ENCODE results near the gene ANKRD17.
A peak's percentile ranks its signal among the peaks of the same experiment; 100 is the strongest.

Gene ANKRD17

GRCh38 chr4:73193659-73194058 lies 64.9 kb downstream of the ANKRD17 start:
- no peak for DNase-seq (ENCODE audit: low read depth)
- TF ChIP-seq POLR2A (IDR thresholded peaks at IDR 0.05; ENCODE audit: extremely low read depth, insufficient read length) (no peak), MAX (IDR thresholded peaks at IDR 0.05; ENCODE audit: low read depth, low read length) (no peak), MYC (IDR thresholded peaks at IDR 0.05; ENCODE audit: low read depth, low read length) (no peak), CTCF (IDR thresholded peaks at IDR 0.05; ENCODE audit: low read depth, low read length) (no peak)

GRCh38 chr4:73193155-73193554 lies 65.4 kb downstream of the ANKRD17 start:
- H3K4me3 ChIP-seq (ENCODE audit: low read depth, low read length) = no peak overlapping the region
- TF ChIP-seq POLR2A (IDR thresholded peaks at IDR 0.05; ENCODE audit: extremely low read depth, insufficient read length) (no peak), MYC (IDR thresholded peaks at IDR 0.05; ENCODE audit: low read depth, low read length) (no peak), CTCF (IDR thresholded peaks at IDR 0.05; ENCODE audit: low read depth, low read length) (no peak), MAX (IDR thresholded peaks at IDR 0.05; ENCODE audit: low read depth, low read length) (no peak)
- DNase-seq (ENCODE audit: low read depth) = no peak

More at GRCh38 chr4:73193659-73194058, 64.9 kb downstream of the ANKRD17 start:
- H3K4me3 ChIP-seq (ENCODE audit: low read depth, low read length) = no peak overlapping the region

GRCh38 chr4:73189274-73189810 lies 69.3 kb downstream of the ANKRD17 start:
- TF ChIP-seq MAX (IDR thresholded peaks at IDR 0.05; ENCODE audit: low read depth, low read length) (no peak), MYC (IDR thresholded peaks at IDR 0.05; ENCODE audit: low read depth, low read length) (no peak), CTCF (IDR thresholded peaks at IDR 0.05; ENCODE audit: low read depth, low read length) (no peak), POLR2A (IDR thresholded peaks at IDR 0.05; ENCODE audit: extremely low read depth, insufficient read length) (no peak)
- no peak for DNase-seq (ENCODE audit: low read depth)

GRCh38 chr4:73187325-73187724 lies 71.3 kb downstream of the ANKRD17 start:
- DNase-seq (ENCODE audit: low read depth) = peak; percentile 19
- TF ChIP-seq MAX (IDR thresholded peaks at IDR 0.05; ENCODE audit: low read depth, low read length) = no peak
- no peak for TF ChIP-seq POLR2A (IDR thresholded peaks at IDR 0.05; ENCODE audit: extremely low read depth, insufficient read length)
- TF ChIP-seq CTCF (IDR thresholded peaks at IDR 0.05; ENCODE audit: low read depth, low read length) = no peak
- TF ChIP-seq MYC (IDR thresholded peaks at IDR 0.05; ENCODE audit: low read depth, low read length) = no peak
- H3K4me3 ChIP-seq (ENCODE audit: low read depth, low read length) = no peak overlapping the region

More at GRCh38 chr4:73189274-73189810, 69.3 kb downstream of the ANKRD17 start:
- no peak overlapping the region for H3K4me3 ChIP-seq (ENCODE audit: low read depth, low read length)

- TF ChIP-seq MYC (IDR thresholded peaks at IDR 0.05; ENCODE audit: low read depth, low read length) = no peak
- TF ChIP-seq POLR2A (IDR thresholded peaks at IDR 0.05; ENCODE audit: extremely low read depth, insufficient read length) = no peak
- TF ChIP-seq CTCF (IDR thresholded peaks at IDR 0.05; ENCODE audit: low read depth, low read length) = no peak
- TF ChIP-seq MAX (IDR thresholded peaks at IDR 0.05; ENCODE audit: low read depth, low read length) = no peak
- H3K4me3 ChIP-seq (ENCODE audit: low read depth, low read length) = no peak overlapping the region
- DNase-seq (ENCODE audit: low read depth) = no peak
These were observed 72.7 kb downstream of the ANKRD17 start for GRCh38 chr4:73185903-73186302.
